GM18951 (cell line): Measurements from ENCODE around the gene CPEB4.

Experiments
- POLR2A ChIP-seq: IDR thresholded peaks from 4 replicates; pipeline ENCODE4 v1.6.1; 2011; ENCODE audit warnings: mild to moderate bottlenecking; ENCODE audit not compliant: insufficient read length, insufficient read depth; ENCODE audit errors: extremely low read depth
- in situ Hi-C: fragments of 300-500 bp; cut with MboI; formaldehyde crosslinking; loops from one replicate; pipeline ENCODE4 v1.12.0; 2022; ENCODE audit warnings: low sequenced_read_pairs, mixed read lengths, inconsistent platforms; ENCODE audit not compliant: unreplicated experiment

CPEB4 gene

GRCh38 chr5:173887610-173888472 lies at the start of gene CPEB4:
Gene CPEB4, plus strand, starts transcription at chr5:173888349. Its CDS starts 1,385 bp downstream, at chr5:173889734.
- peak; percentile 91 for TF ChIP-seq POLR2A
- in situ Hi-C loops = no loop called here

GRCh38 chr5:173839117-173839713 lies 48.9 kb upstream of the CPEB4 start:
- in situ Hi-C loops = no loop called here
- TF ChIP-seq POLR2A = no peak

- TF ChIP-seq POLR2A = no peak
- in situ Hi-C loops = no loop called here
Observed at GRCh38 chr5:173840111-173840983, 47.8 kb upstream of the CPEB4 start.

- no peak for TF ChIP-seq POLR2A
- in situ Hi-C loops = no loop called here
Observed at GRCh38 chr5:173841710-173842109, 46.4 kb upstream of the CPEB4 start.

- TF ChIP-seq POLR2A = no peak
- in situ Hi-C loops = no loop called here
Observed at GRCh38 chr5:173843794-173844193, 44.4 kb upstream of the CPEB4 start.

GRCh38 chr5:173845321-173845720 lies 42.8 kb upstream of the CPEB4 start:
- no peak for TF ChIP-seq POLR2A
- in situ Hi-C loops = no loop called here

GRCh38 chr5:173846929-173847501 lies 41.1 kb upstream of the CPEB4 start:
- no peak for TF ChIP-seq POLR2A

GRCh38 chr5:173848986-173849596 lies 39.1 kb upstream of the CPEB4 start:
- in situ Hi-C loops = no loop called here
- no peak for TF ChIP-seq POLR2A

More at GRCh38 chr5:173846929-173847501, 41.1 kb upstream of the CPEB4 start:
- in situ Hi-C loops = no loop called here

GRCh38 chr5:173849908-173850307 lies 38.2 kb upstream of the CPEB4 start:
- in situ Hi-C loops = no loop called here
- TF ChIP-seq POLR2A = no peak

- in situ Hi-C loops = no loop called here
- no peak for TF ChIP-seq POLR2A
Observed at GRCh38 chr5:173850659-173851058, 37.5 kb upstream of the CPEB4 start.

- in situ Hi-C loops = no loop called here
- no peak for TF ChIP-seq POLR2A
Observed at GRCh38 chr5:173851595-173852243, 36.4 kb upstream of the CPEB4 start.

- in situ Hi-C loops = no loop called here
- TF ChIP-seq POLR2A = no peak
Observed at GRCh38 chr5:173852790-173853359, 35.3 kb upstream of the CPEB4 start.
